ENCODE measurements around the gene BMPR1B. TPM values are rescaled to one million over a fixed set of nuclear protein-coding genes. Genes with fewer than 3 reads are reported as not detected.

Gene BMPR1B
- total and polyA plus RNA-seq, 9 of the 15 experiments (the other 6 are each of a cell fraction or from before 2014, with no cell fraction given) = 0.01 TPM; not detected in 8

- Histone ChIP-seq H2AFZ (ENCODE audit: low read depth, low read length) (peak overlapping the region; percentile 69), H4K20me1 (replicated peaks; ENCODE audit: control insufficient read depth, insufficient read depth, low read length) (no peaks in the 10 kb centered on the region), H3K9me3 (replicated peaks; ENCODE audit: control insufficient read depth, insufficient read depth, low read depth, low read length) (peaks cover 4% of the 10 kb centered on the region; the same call in 1 of the 2 replicates), H3K9me1 (ENCODE audit: control insufficient read depth, insufficient read depth, low read length) (no peaks in the 10 kb centered on the region), H3K4me3 (no peak overlapping the region), H3K36me3 (ENCODE audit: control insufficient read depth, insufficient read depth, low read length) (no peaks in the 10 kb centered on the region), H3K9ac (ENCODE audit: insufficient read depth in 1 of 2, low read depth in 2 of 2, low read length in 2 of 2) (no peak overlapping the region; a peak in 1 of 4 replicates), H3K27me3 (ENCODE audit: control insufficient read depth in 2 of 2, insufficient read depth in 2 of 2, low read length in 2 of 2) (no peaks in the 10 kb centered on the region), H3K27ac (ENCODE audit: extremely low read depth, low read depth, low read length) (no peak overlapping the region), H3K4me2 (ENCODE audit: insufficient read depth, low read length) (peak overlapping the region; percentile 57), H3K4me1 (replicated peaks in 1 of 2; ENCODE audit: control insufficient read depth in 2 of 2, insufficient read depth in 2 of 2, low read length in 2 of 2) (peaks cover 7 to 21% of the 10 kb centered on the region in 2 experiments), H3K79me2 (ENCODE audit: control insufficient read depth, insufficient read depth, low read length) (no peaks in the 10 kb centered on the region)
- in situ Hi-C loops (cut with MboI) = no loop called here
- POLR2A ChIA-PET = no interaction called here
- peak; percentile 54 to 65 (median 60) for DNase-seq (ENCODE audit: extremely low read depth in 1 of 4, low spot score in 3 of 4)
- intact Hi-C loops (cut with micrococcal nuclease) = no loop called here
- 14% methylated on average over 18 of the region's 18 CpGs for WGBS (ENCODE audit: insufficient coverage, low coverage, missing lambda C conversion rate)
- TF ChIP-seq RFX1 (IDR thresholded peaks at IDR 0.05) (peak; percentile 87), CBFA2T3 (IDR thresholded peaks at IDR 0.05) (no peak), MAFG (tag; conservative IDR thresholded peaks at IDR 0.05) (peak; percentile 52; the same call in 1 of the 2 replicates), MAFF (IDR thresholded peaks at IDR 0.05; ENCODE audit: low read length) (peak; percentile 46; the same call in 1 of the 2 replicates), ZNF586 (CRISPR knock-in tag; conservative IDR thresholded peaks at IDR 0.05) (no peak), CTCF (IDR thresholded peaks at IDR 0.05 in 2 of 3, conservative IDR thresholded peaks at IDR 0.05 in 1 of 3; ENCODE audit: insufficient read depth in 2 of 3, low read depth in 1 of 3, low read length in 3 of 3) (peak; percentile 28 to 49 (median 30); a peak in 3 of 6 replicates), MAX (CRISPR knock-in tag; IDR thresholded peaks at IDR 0.05) (0 out of 2 replicates have a peak, but pooled peaks have one; percentile 7), ZNF316 (IDR thresholded peaks at IDR 0.05) (peak; percentile 72), NRF1 (conservative IDR thresholded peaks at IDR 0.05 in 1 of 2, IDR thresholded peaks at IDR 0.05 in 1 of 2) (peak in 1 of 2 experiments; percentile 32; a peak in 2 of 4 replicates), C11orf30 (IDR thresholded peaks at IDR 0.05; ENCODE audit: low read depth) (peak; percentile 45; the same call in 1 of the 2 replicates), RBM39 (optimal IDR thresholded peaks at IDR 0.05; ENCODE audit: low read depth, low read length) (no peak), CTBP1 (IDR thresholded peaks at IDR 0.05; ENCODE audit: borderline replicate concordance) (peak; percentile 41; the same call in 1 of the 2 replicates)
- TF ChIP-seq, protein P1, sequence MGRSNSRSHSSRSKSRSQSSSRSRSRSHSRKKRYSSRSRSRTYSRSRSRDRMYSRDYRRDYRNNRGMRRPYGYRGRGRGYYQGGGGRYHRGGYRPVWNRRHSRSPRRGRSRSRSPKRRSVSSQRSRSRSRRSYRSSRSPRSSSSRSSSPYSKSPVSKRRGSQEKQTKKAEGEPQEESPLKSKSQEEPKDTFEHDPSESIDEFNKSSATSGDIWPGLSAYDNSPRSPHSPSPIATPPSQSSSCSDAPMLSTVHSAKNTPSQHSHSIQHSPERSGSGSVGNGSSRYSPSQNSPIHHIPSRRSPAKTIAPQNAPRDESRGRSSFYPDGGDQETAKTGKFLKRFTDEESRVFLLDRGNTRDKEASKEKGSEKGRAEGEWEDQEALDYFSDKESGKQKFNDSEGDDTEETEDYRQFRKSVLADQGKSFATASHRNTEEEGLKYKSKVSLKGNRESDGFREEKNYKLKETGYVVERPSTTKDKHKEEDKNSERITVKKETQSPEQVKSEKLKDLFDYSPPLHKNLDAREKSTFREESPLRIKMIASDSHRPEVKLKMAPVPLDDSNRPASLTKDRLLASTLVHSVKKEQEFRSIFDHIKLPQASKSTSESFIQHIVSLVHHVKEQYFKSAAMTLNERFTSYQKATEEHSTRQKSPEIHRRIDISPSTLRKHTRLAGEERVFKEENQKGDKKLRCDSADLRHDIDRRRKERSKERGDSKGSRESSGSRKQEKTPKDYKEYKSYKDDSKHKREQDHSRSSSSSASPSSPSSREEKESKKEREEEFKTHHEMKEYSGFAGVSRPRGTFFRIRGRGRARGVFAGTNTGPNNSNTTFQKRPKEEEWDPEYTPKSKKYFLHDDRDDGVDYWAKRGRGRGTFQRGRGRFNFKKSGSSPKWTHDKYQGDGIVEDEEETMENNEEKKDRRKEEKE (IDR thresholded peaks at IDR 0.05; ENCODE audit: borderline replicate concordance in 1 of 2, control insufficient read depth in 1 of 2, low read depth in 2 of 2, low read length in 1 of 2) = no peak
- BruUV-seq (replicated peaks) = no TSS peak
- FAIRE-seq = peak; percentile 77
- CTCF ChIA-PET (ENCODE audit: low intra/inter-chr PET ratio) = no interaction called here
- peak; percentile 85 for ATAC-seq
These were observed 423.7 kb downstream of the BMPR1B start for GRCh38 chr4:95181243-95181995.
